ENCODE data around the gene ZNF746. TPM values are rescaled to one million over a fixed set of nuclear protein-coding genes. Genes with fewer than 3 reads are reported as not detected.
"Not testable (repeated sequence)": the region's sequence is repeated elsewhere in the genome, so short reads cannot be mapped to it uniquely, and the experiment has no call there.

Gene ZNF746
- total RNA-seq, 1 donor from 2014 or later = 29.0 TPM

DNA sequence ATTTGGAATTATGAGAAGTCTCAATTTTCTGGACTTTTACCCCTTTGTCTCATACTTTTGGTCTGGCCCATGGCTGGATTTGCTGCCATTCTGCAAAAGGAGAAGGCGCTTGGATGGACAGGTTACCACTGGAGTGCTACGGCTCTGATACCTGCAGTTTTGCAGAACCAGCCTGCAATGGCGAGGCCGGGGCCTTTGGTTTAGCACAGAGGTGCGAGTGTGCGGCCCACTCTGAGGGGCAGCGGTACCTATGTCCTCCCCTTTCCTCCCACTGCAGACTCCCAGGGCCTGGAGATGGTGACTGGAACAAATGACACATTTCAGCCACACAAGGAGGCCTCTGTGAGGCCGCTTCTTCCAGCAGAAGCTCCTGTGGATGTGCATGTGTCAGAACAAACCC lies 48.6 kb downstream of the ZNF746 start:
- H3K36me3 ChIP-seq = peaks cover 5 to 56% of the 10 kb centered on the region in 2 donors
- peak in 1 of 2 donors; percentile 91 for DNase-seq (ENCODE audit: extremely low spot score in 2 of 2)

DNA sequence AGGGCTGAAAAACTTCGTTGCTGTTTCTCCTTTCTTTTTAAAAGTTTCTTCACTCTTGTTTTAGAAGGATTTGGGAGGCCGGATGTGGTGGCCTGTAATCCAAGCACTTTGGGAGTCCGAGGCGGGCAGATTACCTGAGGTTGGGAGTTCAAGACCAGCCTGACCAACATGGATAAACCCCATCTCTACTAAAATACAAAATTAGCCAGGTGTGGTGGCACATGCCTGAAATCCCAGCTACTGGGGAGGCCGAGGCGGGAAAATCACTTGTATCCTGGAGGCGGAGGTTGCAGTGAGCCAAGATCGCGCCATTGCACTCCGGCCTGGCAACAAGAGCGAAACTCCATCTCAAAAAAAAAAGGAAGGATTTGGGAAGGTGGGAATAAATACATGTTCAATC lies 51.6 kb downstream of the ZNF746 start:
- intact Hi-C loops (cut with DNase I); H3K9me3 ChIP-seq; DNase-seq (ENCODE audit: extremely low spot score in 2 of 2); H3K4me1 ChIP-seq; H3K27me3 ChIP-seq; H3K27ac ChIP-seq; H3K4me3 ChIP-seq: not testable (repeated sequence)
- peaks cover 5 to 37% of the 10 kb centered on the region in 2 donors for H3K36me3 ChIP-seq

More for the DNA sequence above, 48.6 kb downstream of the ZNF746 start:
- H3K4me1 ChIP-seq = no peaks in the 10 kb centered on the region
- H3K27ac ChIP-seq = no peak overlapping the region
- H3K9me3 ChIP-seq = no peaks in the 10 kb centered on the region
- intact Hi-C loops (cut with DNase I) = no loop called here
- H3K4me3 ChIP-seq = no peak overlapping the region
- TF ChIP-seq POLR2AphosphoS5 (IDR thresholded peaks at IDR 0.05; ENCODE audit: insufficient read depth in 1 of 2, low read depth in 1 of 2) (no peak), POLR2A (IDR thresholded peaks at IDR 0.05) (no peak)
- TF ChIP-seq, protein P1, sequence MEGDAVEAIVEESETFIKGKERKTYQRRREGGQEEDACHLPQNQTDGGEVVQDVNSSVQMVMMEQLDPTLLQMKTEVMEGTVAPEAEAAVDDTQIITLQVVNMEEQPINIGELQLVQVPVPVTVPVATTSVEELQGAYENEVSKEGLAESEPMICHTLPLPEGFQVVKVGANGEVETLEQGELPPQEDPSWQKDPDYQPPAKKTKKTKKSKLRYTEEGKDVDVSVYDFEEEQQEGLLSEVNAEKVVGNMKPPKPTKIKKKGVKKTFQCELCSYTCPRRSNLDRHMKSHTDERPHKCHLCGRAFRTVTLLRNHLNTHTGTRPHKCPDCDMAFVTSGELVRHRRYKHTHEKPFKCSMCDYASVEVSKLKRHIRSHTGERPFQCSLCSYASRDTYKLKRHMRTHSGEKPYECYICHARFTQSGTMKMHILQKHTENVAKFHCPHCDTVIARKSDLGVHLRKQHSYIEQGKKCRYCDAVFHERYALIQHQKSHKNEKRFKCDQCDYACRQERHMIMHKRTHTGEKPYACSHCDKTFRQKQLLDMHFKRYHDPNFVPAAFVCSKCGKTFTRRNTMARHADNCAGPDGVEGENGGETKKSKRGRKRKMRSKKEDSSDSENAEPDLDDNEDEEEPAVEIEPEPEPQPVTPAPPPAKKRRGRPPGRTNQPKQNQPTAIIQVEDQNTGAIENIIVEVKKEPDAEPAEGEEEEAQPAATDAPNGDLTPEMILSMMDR (IDR thresholded peaks at IDR 0.05) = no peak
- H3K27me3 ChIP-seq = no peaks in the 10 kb centered on the region

DNA sequence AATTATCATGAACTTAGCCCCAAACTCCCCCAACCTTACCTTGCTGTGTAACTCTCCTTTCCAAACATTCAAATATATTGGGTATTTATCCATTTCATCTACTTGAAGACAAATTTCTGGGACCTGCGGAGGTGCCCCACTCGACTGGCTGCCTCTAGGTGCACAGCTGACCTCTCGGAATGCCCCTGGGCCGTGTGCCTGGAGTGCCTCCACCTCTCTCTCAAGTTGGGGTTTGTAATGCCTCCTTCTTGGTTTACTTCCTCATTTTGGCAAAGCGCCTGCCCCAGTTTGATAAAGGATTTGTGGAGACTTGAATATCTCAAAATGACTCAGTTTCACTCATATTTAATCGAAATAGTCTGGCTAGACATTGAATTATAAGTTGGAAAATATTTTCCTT lies 53.3 kb downstream of the ZNF746 start:
- no peaks in the 10 kb centered on the region for H3K4me1 ChIP-seq
- intact Hi-C loops (cut with DNase I) = no loop called here
- DNase-seq (ENCODE audit: extremely low spot score in 2 of 2) = peak in 1 of 2 donors; percentile 46
- no peak overlapping the region for H3K27ac ChIP-seq
- no peak overlapping the region for H3K4me3 ChIP-seq
- TF ChIP-seq, protein P1 (IDR thresholded peaks at IDR 0.05) = no peak
- TF ChIP-seq POLR2AphosphoS5 (IDR thresholded peaks at IDR 0.05; ENCODE audit: insufficient read depth in 1 of 2, low read depth in 1 of 2) (no peak), POLR2A (IDR thresholded peaks at IDR 0.05) (no peak)
- H3K36me3 ChIP-seq = peaks cover 0 to 19% of the 10 kb centered on the region in 2 donors
- H3K27me3 ChIP-seq = no peaks in the 10 kb centered on the region
- no peaks in the 10 kb centered on the region for H3K9me3 ChIP-seq

DNA sequence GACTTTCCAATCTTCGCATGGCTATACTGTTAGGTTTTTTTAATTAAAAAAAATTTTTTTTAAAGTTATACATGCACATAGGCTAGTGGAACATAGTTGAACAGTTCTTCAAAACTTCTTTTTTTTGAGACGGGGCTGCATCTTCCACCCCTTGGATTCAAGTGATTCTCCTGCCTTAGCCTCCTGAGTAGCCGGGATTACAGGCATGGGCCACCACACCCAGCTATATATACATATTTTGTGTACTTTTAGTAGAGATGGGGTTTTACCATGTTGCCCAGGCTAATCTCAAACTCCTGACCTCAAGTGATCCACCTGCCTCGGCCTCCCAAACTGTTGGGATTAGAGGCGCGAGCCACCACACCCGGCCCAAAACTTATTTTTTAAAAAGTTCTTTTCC lies 54.1 kb downstream of the ZNF746 start:
- intact Hi-C loops (cut with DNase I) = no loop called here
- peak in 1 of 2 donors; percentile 12 for DNase-seq (ENCODE audit: extremely low spot score in 2 of 2)
- Histone ChIP-seq H3K4me3 (no peak overlapping the region), H3K4me1 (no peaks in the 10 kb centered on the region), H3K36me3 (peaks cover 0 to 11% of the 10 kb centered on the region in 2 donors), H3K27ac (no peak overlapping the region), H3K9me3 (no peaks in the 10 kb centered on the region), H3K27me3 (no peaks in the 10 kb centered on the region)
- no peak for TF ChIP-seq POLR2AphosphoS5 (IDR thresholded peaks at IDR 0.05; ENCODE audit: insufficient read depth in 1 of 2, low read depth in 1 of 2)
- TF ChIP-seq, protein P1 (IDR thresholded peaks at IDR 0.05) = no peak
- TF ChIP-seq POLR2A (IDR thresholded peaks at IDR 0.05) = no peak

DNA sequence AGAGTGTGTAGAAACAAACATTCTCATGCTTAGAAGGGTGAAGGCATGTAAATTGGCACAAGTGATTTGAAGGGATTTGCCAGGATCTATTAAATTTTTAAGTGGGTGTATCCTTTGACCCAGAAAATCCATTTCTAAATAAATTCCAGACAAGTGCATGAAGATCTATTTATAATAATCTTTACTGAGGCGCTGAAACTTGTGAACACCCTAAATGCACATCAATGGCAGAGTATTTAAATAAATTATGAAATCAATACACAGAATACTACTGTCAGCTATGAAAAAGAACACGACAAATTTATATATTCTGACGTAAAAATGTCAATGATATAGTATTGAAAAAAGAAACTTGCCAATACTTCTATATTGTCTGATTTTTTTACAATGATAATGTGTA lies 54.7 kb downstream of the ZNF746 start:
- Histone ChIP-seq H3K9me3 (no peaks in the 10 kb centered on the region), H3K27me3 (no peaks in the 10 kb centered on the region), H3K36me3 (peaks cover 0 to 11% of the 10 kb centered on the region in 2 donors), H3K27ac (no peak overlapping the region), H3K4me3 (no peak overlapping the region), H3K4me1 (no peaks in the 10 kb centered on the region)
- TF ChIP-seq POLR2A (IDR thresholded peaks at IDR 0.05) (no peak), POLR2AphosphoS5 (IDR thresholded peaks at IDR 0.05; ENCODE audit: insufficient read depth in 1 of 2, low read depth in 1 of 2) (no peak)
- TF ChIP-seq, protein P1 (IDR thresholded peaks at IDR 0.05) = no peak
- intact Hi-C loops (cut with DNase I) = no loop called here
- DNase-seq (ENCODE audit: extremely low spot score in 2 of 2) = no peak
